ENCODE measurements around the gene ODAD4.

- TF ChIP-seq CTCF (IDR thresholded peaks at IDR 0.05; ENCODE audit: insufficient read depth, low read length, poor library complexity, severe bottlenecking) (no peak), EZH2phosphoT487 (conservative IDR thresholded peaks at IDR 0.05; ENCODE audit: low read length) (no peak)
Measured at GRCh38 chr17:41901646-41902045, 28.8 kb upstream of the ODAD4 start.

Data from SU-DHL-6 (cell line).